Ascending aorta (tissue), 2 donors: ENCODE results near the gene CAMTA1. TPM values are rescaled to one million over a fixed set of nuclear protein-coding genes. Genes with fewer than 3 reads are reported as not detected.

Experiments
- DNase-seq, 2 donors: peaks; one replicate each; pipeline ENCODE4 v3.0.0-alpha.2; 2019; ENCODE audit warnings: low spot score in 2 of 2
- H3K27ac ChIP-seq, 2 donors: fragments of 200-600 bp; sonication (generic); one replicate each; pipeline ENCODE4 v1.5.1; 2016 to 2017; ENCODE audit warnings: mild to moderate bottlenecking in 1 of 2
- H3K27me3 ChIP-seq: fragments of 200-600 bp; sonication (generic); one replicate; pipeline ENCODE4 v1.5.1; 2017
- H3K36me3 ChIP-seq, 2 donors: fragments of 200-600 bp; sonication (generic); one replicate each; pipeline ENCODE4 v1.5.1; 2016
- H3K4me1 ChIP-seq, 2 donors: fragments of 200-600 bp; sonication (generic); one replicate each; pipeline ENCODE4 v1.5.1; 2016 to 2017; ENCODE audit warnings: mild to moderate bottlenecking in 1 of 2
- H3K4me3 ChIP-seq, 2 donors: fragments of 200-600 bp; sonication (generic); one replicate each; pipeline ENCODE4 v1.5.1; 2016 to 2017; ENCODE audit warnings: mild to moderate bottlenecking in 1 of 2
- H3K9me3 ChIP-seq, 2 donors: fragments of 200-600 bp; sonication (generic); one replicate each; pipeline ENCODE4 v1.5.1; 2016
- intact Hi-C: fragments of 100-400 bp; cut with DNase I; formaldehyde crosslinking; loops from one replicate; pipeline ENCODE4 v1.15.1; 2023
- total RNA-seq: library from RNA; depleted of rRNA; stranded (reverse); fragments of >200 nt; gene quantifications from one replicate; pipeline ENCODE4 v1.1.0, GENCODE V29; 2016
- TF ChIP-seq, protein P1 (sequence below), 3 experiments: fragments of 200-600 bp in 2 of 3; fragments of 450-650 bp in 1 of 3; sonication (generic) in 2 of 3; IDR thresholded peaks; one replicate each; pipeline ENCODE4 v1.5.1; 2016 to 2019; ENCODE audit warnings: antibody characterized with exemption in 3 of 3, mild to moderate bottlenecking in 1 of 3, moderate library complexity in 1 of 3

The CAMTA1 gene
- total RNA-seq, 1 donor from 2014 or later = 53.3 TPM

DNA sequence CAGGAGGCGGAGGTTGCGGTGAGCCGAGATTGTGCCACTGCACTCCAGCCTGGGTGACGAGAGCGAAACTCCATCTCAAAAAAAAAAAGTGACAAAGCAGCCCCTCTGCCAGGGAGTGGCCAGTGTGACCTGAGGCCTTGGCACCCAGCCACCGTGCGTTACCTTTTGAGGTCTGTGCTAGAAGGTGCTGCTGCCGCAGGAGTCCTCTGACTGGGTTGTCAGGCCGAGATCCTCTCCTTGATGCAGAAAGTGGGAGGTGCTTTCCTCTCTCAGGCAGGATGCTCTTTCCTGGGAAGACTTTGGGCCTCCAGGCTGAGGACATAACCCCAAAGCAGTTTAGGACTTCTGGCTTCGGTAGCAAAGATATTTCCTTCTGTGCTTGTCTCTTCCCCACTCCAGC lies 705.3 kb downstream of the CAMTA1 start:
- Histone ChIP-seq H3K27me3 (no peaks in the 10 kb centered on the region), H3K27ac (peak overlapping the region in 1 of 2 donors; percentile 51), H3K4me3 (no peak overlapping the region), H3K36me3 (no peaks in the 10 kb centered on the region), H3K9me3 (no peaks in the 10 kb centered on the region), H3K4me1 (no peaks in the 10 kb centered on the region)
- TF ChIP-seq, protein P1, sequence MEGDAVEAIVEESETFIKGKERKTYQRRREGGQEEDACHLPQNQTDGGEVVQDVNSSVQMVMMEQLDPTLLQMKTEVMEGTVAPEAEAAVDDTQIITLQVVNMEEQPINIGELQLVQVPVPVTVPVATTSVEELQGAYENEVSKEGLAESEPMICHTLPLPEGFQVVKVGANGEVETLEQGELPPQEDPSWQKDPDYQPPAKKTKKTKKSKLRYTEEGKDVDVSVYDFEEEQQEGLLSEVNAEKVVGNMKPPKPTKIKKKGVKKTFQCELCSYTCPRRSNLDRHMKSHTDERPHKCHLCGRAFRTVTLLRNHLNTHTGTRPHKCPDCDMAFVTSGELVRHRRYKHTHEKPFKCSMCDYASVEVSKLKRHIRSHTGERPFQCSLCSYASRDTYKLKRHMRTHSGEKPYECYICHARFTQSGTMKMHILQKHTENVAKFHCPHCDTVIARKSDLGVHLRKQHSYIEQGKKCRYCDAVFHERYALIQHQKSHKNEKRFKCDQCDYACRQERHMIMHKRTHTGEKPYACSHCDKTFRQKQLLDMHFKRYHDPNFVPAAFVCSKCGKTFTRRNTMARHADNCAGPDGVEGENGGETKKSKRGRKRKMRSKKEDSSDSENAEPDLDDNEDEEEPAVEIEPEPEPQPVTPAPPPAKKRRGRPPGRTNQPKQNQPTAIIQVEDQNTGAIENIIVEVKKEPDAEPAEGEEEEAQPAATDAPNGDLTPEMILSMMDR (IDR thresholded peaks at IDR 0.05) = no peak
- intact Hi-C loops = no loop called here
- no peak for DNase-seq

DNA sequence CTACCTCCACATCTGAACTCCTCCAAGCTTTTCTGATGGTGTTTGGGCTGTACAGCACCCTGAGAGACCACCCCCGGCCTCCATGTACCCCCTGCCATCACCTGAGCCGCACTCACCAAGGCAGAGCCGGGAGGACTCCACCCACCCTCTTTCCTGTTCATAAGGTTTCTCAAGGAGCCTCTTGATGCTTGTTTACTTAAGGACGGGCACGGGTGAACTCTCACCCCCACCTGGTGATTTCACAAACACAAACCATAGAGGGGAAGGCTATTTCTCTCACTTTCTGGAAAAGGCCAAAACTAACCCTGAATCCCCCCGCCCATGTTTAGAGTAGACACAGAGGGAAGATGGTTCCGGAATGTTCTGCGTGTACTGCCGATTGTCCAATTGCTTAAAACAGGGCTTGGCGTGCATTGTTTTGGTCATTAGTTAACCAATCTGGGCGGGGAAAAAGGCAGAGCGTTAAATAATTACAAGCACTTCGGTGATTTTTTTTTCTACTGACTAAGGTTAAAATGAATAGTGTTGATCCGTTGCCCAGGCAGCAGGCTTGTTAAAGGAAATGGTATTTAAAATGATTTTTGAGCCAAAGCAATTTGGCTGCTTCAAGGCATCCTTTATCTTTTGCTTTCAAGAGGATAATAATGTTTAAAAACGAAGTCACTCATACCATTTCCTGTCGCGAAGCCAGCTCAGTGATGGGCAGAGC lies 706.0 kb downstream of the CAMTA1 start:
- no peaks in the 10 kb centered on the region for H3K36me3 ChIP-seq
- intact Hi-C loops = no loop called here
- peak overlapping the region in 1 of 2 donors; percentile 51 for H3K27ac ChIP-seq
- DNase-seq = no peak
- no peaks in the 10 kb centered on the region for H3K27me3 ChIP-seq
- TF ChIP-seq, protein P1 (IDR thresholded peaks at IDR 0.05) = no peak
- H3K4me1 ChIP-seq = no peaks in the 10 kb centered on the region
- no peak overlapping the region for H3K4me3 ChIP-seq
- no peaks in the 10 kb centered on the region for H3K9me3 ChIP-seq

DNA sequence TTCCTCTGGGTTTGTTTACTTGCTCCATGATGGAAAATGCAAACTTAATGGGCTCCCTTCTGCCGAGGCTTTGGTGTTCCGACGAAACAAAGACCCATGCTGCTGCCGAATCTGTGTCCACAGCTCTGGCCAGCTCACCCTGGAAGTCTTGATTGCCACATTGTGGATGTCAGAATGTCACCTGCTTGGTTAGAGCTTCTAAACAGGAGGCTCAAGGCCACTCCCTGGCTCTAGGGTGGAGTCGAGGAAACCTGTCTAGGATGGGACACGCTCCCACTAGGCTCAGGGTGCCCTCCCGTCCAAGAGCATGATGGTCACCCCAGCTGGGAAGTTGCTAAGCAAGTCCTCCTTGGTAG lies 706.5 kb downstream of the CAMTA1 start:
- Histone ChIP-seq H3K36me3 (no peaks in the 10 kb centered on the region), H3K27ac (no peak overlapping the region), H3K4me1 (no peaks in the 10 kb centered on the region), H3K9me3 (no peaks in the 10 kb centered on the region), H3K27me3 (no peaks in the 10 kb centered on the region), H3K4me3 (no peak overlapping the region)
- TF ChIP-seq, protein P1 (IDR thresholded peaks at IDR 0.05) = no peak
- DNase-seq = no peak
- intact Hi-C loops = no loop called here

DNA sequence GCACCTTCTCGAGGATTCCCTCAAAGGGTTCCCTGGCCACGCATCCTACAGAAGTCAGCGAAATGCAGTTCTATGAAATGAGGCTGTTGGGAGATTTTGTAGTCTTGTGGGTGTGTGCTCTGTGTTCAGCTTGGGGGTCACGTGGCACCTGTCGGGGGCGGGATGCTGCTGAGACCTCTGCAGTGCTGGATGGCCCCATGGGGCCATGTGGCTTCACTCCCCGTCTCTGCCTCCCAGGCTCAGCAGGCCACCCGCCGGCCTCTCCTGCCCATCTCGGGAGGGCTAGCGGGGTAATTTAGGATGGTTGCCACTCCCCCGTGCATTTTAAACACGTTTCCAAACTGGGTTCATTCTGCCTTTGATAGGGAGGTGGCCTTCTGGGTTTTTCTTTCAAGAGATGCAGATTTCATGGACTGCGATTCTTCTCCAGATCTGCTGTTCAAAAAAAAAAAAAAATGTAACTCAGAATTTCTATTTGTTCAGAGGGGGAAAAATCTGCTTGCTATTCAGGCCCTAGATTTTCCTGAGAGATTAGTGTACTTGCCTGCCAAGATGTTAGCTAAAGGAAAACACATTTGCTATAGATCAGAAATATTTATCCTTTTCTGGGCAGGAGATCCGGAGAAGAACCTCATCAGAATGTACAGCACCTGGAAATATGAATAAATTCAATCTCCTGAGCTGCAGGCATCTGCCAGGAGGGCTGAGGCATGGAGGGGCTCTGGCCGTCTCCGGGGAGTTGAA lies 708.6 kb downstream of the CAMTA1 start:
- Histone ChIP-seq H3K27me3 (no peaks in the 10 kb centered on the region), H3K9me3 (no peaks in the 10 kb centered on the region), H3K4me1 (no peaks in the 10 kb centered on the region), H3K36me3 (no peaks in the 10 kb centered on the region), H3K27ac (no peak overlapping the region), H3K4me3 (no peak overlapping the region)
- no peak for DNase-seq
- intact Hi-C loops = no loop called here
- TF ChIP-seq, protein P1 (IDR thresholded peaks at IDR 0.05) = no peak

DNA sequence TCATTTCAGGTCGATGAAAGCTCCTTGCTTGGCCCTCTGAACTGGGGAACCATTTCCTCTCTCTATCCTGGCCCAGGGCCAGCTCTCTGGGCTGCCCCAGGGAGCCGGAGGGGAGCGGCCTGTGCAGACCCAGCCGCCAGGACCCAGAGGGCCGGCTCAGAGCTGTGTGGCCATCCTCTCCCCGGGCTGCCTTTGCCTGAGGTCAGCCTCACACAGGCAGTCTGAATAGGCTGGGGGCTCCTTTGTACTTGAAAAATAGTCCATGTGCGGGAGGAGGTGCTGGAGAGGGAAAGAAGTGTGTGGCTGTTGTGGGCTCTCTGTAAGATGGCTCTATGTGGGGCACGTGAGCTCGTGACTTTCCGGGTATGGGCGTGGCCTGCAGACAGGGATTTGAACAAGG lies 710.7 kb downstream of the CAMTA1 start:
- no peaks in the 10 kb centered on the region for H3K27me3 ChIP-seq

More for the DNA sequence above, 710.7 kb downstream of the CAMTA1 start:
- no peak overlapping the region for H3K4me3 ChIP-seq
- H3K27ac ChIP-seq = no peak overlapping the region
- no peaks in the 10 kb centered on the region for H3K4me1 ChIP-seq
- H3K9me3 ChIP-seq = no peaks in the 10 kb centered on the region
- no peaks in the 10 kb centered on the region for H3K36me3 ChIP-seq
- TF ChIP-seq, protein P1 (IDR thresholded peaks at IDR 0.05) = no peak
- no peak for DNase-seq
- intact Hi-C loops = no loop called here
